ENCODE data around the gene LHFPL3. TPM values are rescaled to one million over a fixed set of nuclear protein-coding genes. Genes with fewer than 3 reads are reported as not detected.

The LHFPL3 gene
- total and polyA plus RNA-seq, 2 experiments from 2014 or later: not detected

GRCh38 chr7:104943502-104944343, 615.3 kb downstream of the LHFPL3 start:
- Histone ChIP-seq H3K27ac (peak overlapping the region; percentile 82), H3K4me3 (no peak overlapping the region), H3K4me1 (ENCODE audit: low read depth) (peaks cover 11% of the 10 kb centered on the region), H3K36me3 (no peaks in the 10 kb centered on the region), H3K9me3 (ENCODE audit: low read depth) (no peaks in the 10 kb centered on the region), H3K27me3 (no peaks in the 10 kb centered on the region)
- DNase-seq (ENCODE audit: low read depth in 1 of 2, low spot score in 1 of 2): peak; percentile 48 to 90
- no peak for TF ChIP-seq CTCF (IDR thresholded peaks at IDR 0.05; ENCODE audit: low read depth, low read length)

- Histone ChIP-seq H3K36me3 (no peaks in the 10 kb centered on the region), H3K27ac (peak overlapping the region; percentile 4), H3K9me3 (ENCODE audit: low read depth) (no peaks in the 10 kb centered on the region), H3K4me3 (no peak overlapping the region), H3K4me1 (ENCODE audit: low read depth) (peaks cover 11% of the 10 kb centered on the region), H3K27me3 (no peaks in the 10 kb centered on the region)
- TF ChIP-seq CTCF (IDR thresholded peaks at IDR 0.05; ENCODE audit: low read depth, low read length): no peak
- no peak for DNase-seq (ENCODE audit: low read depth in 1 of 2, low spot score in 1 of 2)
Observed at GRCh38 chr7:104945599-104945956, 617.2 kb downstream of the LHFPL3 start.

GRCh38 chr7:104946338-104946737, 617.9 kb downstream of the LHFPL3 start:
- no peak for TF ChIP-seq CTCF (IDR thresholded peaks at IDR 0.05; ENCODE audit: low read depth, low read length)
- DNase-seq (ENCODE audit: low read depth in 1 of 2, low spot score in 1 of 2): no peak
- no peaks in the 10 kb centered on the region for H3K36me3 ChIP-seq
- H3K4me1 ChIP-seq (ENCODE audit: low read depth): peaks cover 11% of the 10 kb centered on the region
- H3K27me3 ChIP-seq: no peaks in the 10 kb centered on the region
- no peak overlapping the region for H3K4me3 ChIP-seq
- H3K27ac ChIP-seq: no peak overlapping the region
- H3K9me3 ChIP-seq (ENCODE audit: low read depth): no peaks in the 10 kb centered on the region

- no peaks in the 10 kb centered on the region for H3K9me3 ChIP-seq (ENCODE audit: low read depth)
- H3K27me3 ChIP-seq: no peaks in the 10 kb centered on the region
- no peak for DNase-seq (ENCODE audit: low read depth in 1 of 2, low spot score in 1 of 2)
- TF ChIP-seq CTCF (IDR thresholded peaks at IDR 0.05; ENCODE audit: low read depth, low read length): no peak
- H3K27ac ChIP-seq: no peak overlapping the region
- no peaks in the 10 kb centered on the region for H3K4me1 ChIP-seq (ENCODE audit: low read depth)
- H3K36me3 ChIP-seq: no peaks in the 10 kb centered on the region
- H3K4me3 ChIP-seq: no peak overlapping the region
Observed at GRCh38 chr7:104950006-104950405, 621.6 kb downstream of the LHFPL3 start.

- DNase-seq (ENCODE audit: low read depth in 1 of 2, low spot score in 1 of 2): peak in 1 of 2 donors; percentile 50
- no peaks in the 10 kb centered on the region for H3K36me3 ChIP-seq
- no peaks in the 10 kb centered on the region for H3K27me3 ChIP-seq
- no peak for TF ChIP-seq CTCF (IDR thresholded peaks at IDR 0.05; ENCODE audit: low read depth, low read length)
- no peak overlapping the region for H3K27ac ChIP-seq
- H3K4me1 ChIP-seq (ENCODE audit: low read depth): no peaks in the 10 kb centered on the region
- no peak overlapping the region for H3K4me3 ChIP-seq
- H3K9me3 ChIP-seq (ENCODE audit: low read depth): no peaks in the 10 kb centered on the region
Observed at GRCh38 chr7:104950754-104951153, 622.4 kb downstream of the LHFPL3 start.
